ENCODE results near the gene OR51I1.

OR51I1 gene

DNA sequence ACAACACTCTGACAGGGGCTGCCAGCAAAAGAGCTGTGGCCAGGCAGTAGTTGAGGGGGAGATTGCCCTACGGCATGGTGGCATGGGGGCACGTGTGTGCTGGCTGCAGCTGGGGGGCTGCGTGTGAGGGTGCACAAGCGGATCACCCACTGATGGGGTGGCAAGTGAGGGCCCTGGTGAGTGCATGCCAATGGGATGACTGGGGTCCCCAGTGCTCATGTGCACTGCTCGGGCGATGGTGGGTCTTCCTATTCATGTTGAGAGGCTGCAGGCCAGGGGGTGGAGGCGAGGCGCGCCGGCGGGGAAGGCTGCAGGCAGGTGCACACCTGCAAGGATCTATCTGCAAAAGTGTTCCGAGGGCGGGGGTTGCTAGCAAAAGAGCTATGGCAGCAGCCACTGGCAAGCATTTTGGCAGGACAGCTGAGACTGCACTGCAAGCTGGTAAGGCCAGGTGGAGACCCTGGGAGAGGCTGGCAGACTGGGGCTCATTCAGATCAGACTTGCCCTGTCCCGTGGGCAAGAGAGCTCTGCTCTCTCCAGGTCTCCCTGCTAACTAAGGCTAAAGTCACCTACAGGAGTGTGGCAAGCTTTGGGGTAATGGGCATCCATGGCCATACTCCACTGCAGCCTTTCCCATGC, 19.8 kb upstream of the OR51I1 start:
- H3K27me3 ChIP-seq (replicated peaks; ENCODE audit: insufficient read depth, low read length) = no peaks in the 10 kb centered on the region

GRCh38 chr11:5449432-5449831, 8.1 kb upstream of the OR51I1 start:
- Histone ChIP-seq H3K9me2 (replicated peaks; ENCODE audit: insufficient read depth, low read length) (no peaks in the 10 kb centered on the region), H3K4me2 (ENCODE audit: low read depth, low read length) (no peak overlapping the region), H3K4me3 (ENCODE audit: low read length) (no peak overlapping the region), H3K4me1 (ENCODE audit: low read length) (no peaks in the 10 kb centered on the region), H4K20me1 (ENCODE audit: insufficient read depth, low read length) (no peaks in the 10 kb centered on the region), H3K9ac (ENCODE audit: low read length) (no peak overlapping the region), H3K79me2 (ENCODE audit: low read length) (no peaks in the 10 kb centered on the region), H3K27ac (ENCODE audit: low read length) (no peak overlapping the region), H3K27me3 (replicated peaks; ENCODE audit: insufficient read depth, low read length) (no peaks in the 10 kb centered on the region), H3K9me3 (replicated peaks; ENCODE audit: insufficient read depth, low read length) (no peaks in the 10 kb centered on the region), H3F3A (ENCODE audit: insufficient read depth, low read length) (no peaks in the 10 kb centered on the region), H3K36me3 (replicated peaks; ENCODE audit: insufficient read depth, low read length) (no peaks in the 10 kb centered on the region), H2AFZ (ENCODE audit: low read length) (no peak overlapping the region)
- TF ChIP-seq CTCF (IDR thresholded peaks at IDR 0.05; ENCODE audit: low read length) (no peak), EZH2 (optimal IDR thresholded peaks at IDR 0.05; ENCODE audit: low read depth, low read length) (no peak), EZH2phosphoT487 (IDR thresholded peaks at IDR 0.05; ENCODE audit: low read length) (no peak)
- no peak for DNase-seq

More for the DNA sequence above, 19.8 kb upstream of the OR51I1 start:
- Histone ChIP-seq H4K20me1 (ENCODE audit: insufficient read depth, low read length) (no peaks in the 10 kb centered on the region), H3F3A (ENCODE audit: insufficient read depth, low read length) (no peaks in the 10 kb centered on the region), H3K9ac (ENCODE audit: low read length) (no peak overlapping the region), H3K9me2 (replicated peaks; ENCODE audit: insufficient read depth, low read length) (no peaks in the 10 kb centered on the region), H3K4me3 (ENCODE audit: low read length) (no peak overlapping the region), H3K79me2 (ENCODE audit: low read length) (no peaks in the 10 kb centered on the region), H2AFZ (ENCODE audit: low read length) (no peak overlapping the region), H3K9me3 (replicated peaks; ENCODE audit: insufficient read depth, low read length) (no peaks in the 10 kb centered on the region), H3K4me1 (ENCODE audit: low read length) (no peaks in the 10 kb centered on the region), H3K27ac (ENCODE audit: low read length) (no peak overlapping the region), H3K4me2 (ENCODE audit: low read depth, low read length) (no peak overlapping the region), H3K36me3 (replicated peaks; ENCODE audit: insufficient read depth, low read length) (no peaks in the 10 kb centered on the region)
- TF ChIP-seq EZH2 (optimal IDR thresholded peaks at IDR 0.05; ENCODE audit: low read depth, low read length) = no peak
- no peak for TF ChIP-seq EZH2phosphoT487 (IDR thresholded peaks at IDR 0.05; ENCODE audit: low read length)
- TF ChIP-seq CTCF (IDR thresholded peaks at IDR 0.05; ENCODE audit: low read length) = no peak
- no peak for DNase-seq

- Histone ChIP-seq H3K4me2 (ENCODE audit: low read depth, low read length) (no peak within 1 kb of the TSS), H3K27ac (ENCODE audit: low read length) (no peak within 1 kb of the TSS), H3K9me3 (replicated peaks; ENCODE audit: insufficient read depth, low read length) (no peaks in the 10 kb centered on the region), H3K36me3 (replicated peaks; ENCODE audit: insufficient read depth, low read length) (no peaks in the 10 kb centered on the region), H2AFZ (ENCODE audit: low read length) (no peak within 1 kb of the TSS), H3K4me1 (ENCODE audit: low read length) (no peaks in the 10 kb centered on the region), H3K27me3 (replicated peaks; ENCODE audit: insufficient read depth, low read length) (no peaks in the 10 kb centered on the region), H4K20me1 (ENCODE audit: insufficient read depth, low read length) (no peaks in the 10 kb centered on the region), H3K4me3 (ENCODE audit: low read length) (no peak within 1 kb of the TSS), H3F3A (ENCODE audit: insufficient read depth, low read length) (no peaks in the 10 kb centered on the region), H3K79me2 (ENCODE audit: low read length) (no peaks in the 10 kb centered on the region), H3K9me2 (replicated peaks; ENCODE audit: insufficient read depth, low read length) (no peaks in the 10 kb centered on the region), H3K9ac (ENCODE audit: low read length) (no peak within 1 kb of the TSS)
- DNase-seq = no peak
- no peak for TF ChIP-seq EZH2phosphoT487 (IDR thresholded peaks at IDR 0.05; ENCODE audit: low read length)
- no peak for TF ChIP-seq CTCF (IDR thresholded peaks at IDR 0.05; ENCODE audit: low read length)
- no peak for TF ChIP-seq EZH2 (optimal IDR thresholded peaks at IDR 0.05; ENCODE audit: low read depth, low read length)
Observed at GRCh38 chr11:5449023-5449422, 7.7 kb upstream of the OR51I1 start, which contains the start of gene OR51I2. Gene OR51I2, plus strand, starts transcription at chr11:5449323. Its CDS starts 4,166 bp downstream, at chr11:5453489.

Measured in MM.1S (cell line).